K562 (cell line): ENCODE measurements around the gene KCNQ4. TPM values are rescaled to one million over a fixed set of nuclear protein-coding genes. Genes with fewer than 3 reads are reported as not detected.

Experiments used
- ATAC-seq: fragments of 200-7000 bp; cut with Tn5 transposase; 3 replicates; pipeline ENCODE4 v1.9.1; 2020; ENCODE audit warnings: moderate library complexity
- BruUV-seq: library from RNA; stranded (reverse); fragments of 400-500 nt; replicated peaks from 2 replicates; lab custom pipeline; 2021; lab: Mats Ljungman, UMichigan
- CTCF ChIA-PET: fragments of 300-600 bp; formaldehyde crosslinking; extraction: SDS; loops from one replicate; lab custom pipeline; 2021; ENCODE audit warnings: low intra/inter-chr PET ratio; lab: Yijun Ruan, JAX
- POLR2A ChIA-PET: fragments of 300-600, 350-650 bp; sonication (Branson Sonifier 250); formaldehyde crosslinking; extraction: SDS; loops from one replicate; lab custom pipeline; 2021; ENCODE audit warnings: antibody characterized with exemption, inconsistent platforms; lab: Yijun Ruan, JAX
- DNase-seq, 4 experiments: peaks; one replicate each; pipeline versions ENCODE4 v3.0.0 to v3.0.0-alpha.2; 2011 to 2018; ENCODE audit warnings: low spot score in 3 of 4, mixed read lengths in 3 of 4; ENCODE audit errors: extremely low read depth in 1 of 4
- FAIRE-seq: peaks from 2 replicates; lab custom pipeline; 2011; peaks lifted over from hg19 to GRCh38; lab: Jason Lieb, UNC
- H2AFZ ChIP-seq: 2 replicates; pipeline ENCODE4 v1.6.0; 2011; ENCODE audit warnings: low read depth, low read length, control low read depth, inconsistent platforms
- H3K27ac ChIP-seq: fragments of 200-600 bp; 3 replicates; pipeline ENCODE4 v1.8.0; 2011; ENCODE audit warnings: low read depth, mild to moderate bottlenecking, control low read depth, inconsistent platforms, low read length, moderate library complexity, mixed read lengths; ENCODE audit errors: extremely low read depth
- H3K27me3 ChIP-seq, 2 experiments: fragments of 300-600 bp in 1 of 2; 2 replicates in 1 of 2; 3 replicates in 1 of 2; pipeline versions ENCODE4 v1.6.0 to v1.8.0; 2011; ENCODE audit warnings: inconsistent platforms in 2 of 2, low read length in 2 of 2, mild to moderate bottlenecking in 1 of 2, mixed read lengths in 1 of 2, moderate library complexity in 1 of 2; ENCODE audit not compliant: control insufficient read depth in 2 of 2, insufficient read depth in 2 of 2
- H3K36me3 ChIP-seq: fragments of 300-600 bp; 3 replicates; pipeline ENCODE4 v1.8.0; 2011; ENCODE audit warnings: mild to moderate bottlenecking, low read length, inconsistent platforms; ENCODE audit not compliant: control insufficient read depth, insufficient read depth
- H3K4me1 ChIP-seq, 2 experiments: fragments of 200-600 bp in 1 of 2; replicated peaks in 1 of 2; 2 replicates in 1 of 2; 3 replicates in 1 of 2; pipeline versions ENCODE4 v1.5.1 to v1.8.0; 2011; ENCODE audit warnings: inconsistent platforms in 2 of 2, low read length in 2 of 2, mild to moderate bottlenecking in 1 of 2, mixed read lengths in 1 of 2, moderate library complexity in 1 of 2; ENCODE audit not compliant: control insufficient read depth in 2 of 2, insufficient read depth in 2 of 2
- H3K4me2 ChIP-seq: 2 replicates; pipeline ENCODE4 v1.6.1; 2011; ENCODE audit warnings: low read length, control low read depth, inconsistent platforms, mixed read lengths; ENCODE audit not compliant: insufficient read depth
- H3K4me3 ChIP-seq: fragments of 200-600 bp; sonication (generic), shearing (Covaris generic); 2 replicates; pipeline ENCODE4 v1.5.1; 2016; ENCODE audit warnings: control low read depth, inconsistent platforms
- H3K79me2 ChIP-seq: fragments of 200-600 bp; 3 replicates; pipeline ENCODE4 v1.8.0; 2011; ENCODE audit warnings: low read length, inconsistent platforms; ENCODE audit not compliant: control insufficient read depth, insufficient read depth
- H3K9ac ChIP-seq, 2 experiments: 2 replicates each; pipeline versions ENCODE4 v1.6.0 to v1.6.1; 2011; ENCODE audit warnings: low read depth in 2 of 2, low read length in 2 of 2, control low read depth in 1 of 2, inconsistent platforms in 1 of 2, mild to moderate bottlenecking in 1 of 2, mixed read lengths in 1 of 2; ENCODE audit not compliant: insufficient read depth in 1 of 2
- H3K9me1 ChIP-seq: one replicate; pipeline ENCODE4 v1.6.0; 2011; ENCODE audit warnings: inconsistent platforms, mild to moderate bottlenecking, low read length, moderate library complexity; ENCODE audit not compliant: control insufficient read depth, insufficient read depth
- H3K9me3 ChIP-seq: replicated peaks from 2 replicates; pipeline ENCODE4 v1.5.1; 2011; ENCODE audit warnings: low read depth, low read length, inconsistent platforms; ENCODE audit not compliant: control insufficient read depth, insufficient read depth
- H4K20me1 ChIP-seq: replicated peaks from 2 replicates; pipeline ENCODE4 v1.6.1; 2011; ENCODE audit warnings: low read length, inconsistent platforms, mixed read lengths; ENCODE audit not compliant: control insufficient read depth, insufficient read depth
- CEBPG ChIP-seq, 3 experiments: fragments of 200-800 bp in 1 of 3; sonication (Bioruptor generic) in 1 of 3; sonication (generic) in 1 of 3; formaldehyde crosslinking in 1 of 3; IDR thresholded peaks in 2 of 3; conservative IDR thresholded peaks in 1 of 3; 2 replicates each; pipeline versions ENCODE4 v1.6.1 to v1.8.0; 2016 to 2022; ENCODE audit warnings: missing compliant biosample characterization in 2 of 3, missing genetic modification characterization in 2 of 3, mild to moderate bottlenecking in 1 of 3, missing genetic modification reagents in 1 of 3
- ERF ChIP-seq: fragments of 450-650 bp; formaldehyde crosslinking; IDR thresholded peaks from 2 replicates; pipeline ENCODE4 v1.4.0; 2020; ENCODE audit warnings: mild to moderate bottlenecking, mixed read lengths
- FOSL1 ChIP-seq: fragments of 200-800 bp; sonication (Bioruptor generic); conservative IDR thresholded peaks from 2 replicates; pipeline ENCODE4 v1.6.1; 2016; ENCODE audit warnings: missing genetic modification characterization, missing compliant biosample characterization
- MITF ChIP-seq: IDR thresholded peaks from 2 replicates; pipeline ENCODE4 v1.6.1; 2014; ENCODE audit warnings: antibody characterized with exemption
- SIN3B ChIP-seq: fragments of 450-650 bp; IDR thresholded peaks from 2 replicates; pipeline ENCODE4 v1.6.1; 2017; ENCODE audit warnings: low read depth, mild to moderate bottlenecking, moderate library complexity
- THAP12 ChIP-seq: fragments of 250-450 bp; sonication (Bioruptor Pico); IDR thresholded peaks from 2 replicates; pipeline ENCODE4 v1.9.0; 2021; ENCODE audit warnings: mild to moderate bottlenecking, inconsistent platforms
- WGBS: fragments of 100-300 bp; shearing (Covaris generic); methylation state at CpG from one replicate; pipeline ENCODE4 v1.1.6; 2016; ENCODE audit warnings: low coverage, mixed read lengths; ENCODE audit not compliant: insufficient coverage; ENCODE audit errors: missing lambda C conversion rate; 5-methylcytosine and 5-hydroxymethylcytosine counted together
- in situ Hi-C: fragments of 300-500 bp; cut with MboI; formaldehyde crosslinking; loops from 4 replicates; pipeline ENCODE4 v1.15.0; 2018; ENCODE audit warnings: inconsistent platforms, mixed read lengths
- intact Hi-C: fragments of 100-400 bp; cut with micrococcal nuclease; formaldehyde crosslinking; loops from 2 replicates; pipeline ENCODE4 v1.14.2; 2022
- polyA plus RNA-seq, 8 experiments: library from polyadenylated mRNA; depleted of rRNA in 4 of 8; stranded (reverse) in 5 of 8; unstranded in 3 of 8; fragments of >200 nt; fragmentation: Nextera tagmentation in 2 of 8; fragmentation: Illumina TruSeq in 1 of 8; extraction: Ambion mirVana in 2 of 8; extraction: Trizol in 1 of 8; gene quantifications; 2 replicates each; pipeline versions ENCODE4 v1.2.1 to v1.2.3, GENCODE V29; 2011 to 2014; ENCODE audit warnings: inconsistent platforms in 1 of 8, missing spikeins in 1 of 8
- total RNA-seq, 7 experiments: library from RNA; depleted of rRNA in 6 of 7; stranded (reverse); fragments of >200 nt in 6 of 7; fragmentation: Illumina TruSeq in 2 of 7; extraction: Trizol in 2 of 7; gene quantifications; 2 replicates each; pipeline versions ENCODE4 v1.2.1 to v1.2.3, GENCODE V29; 2011 to 2021; ENCODE audit warnings: low replicate concordance in 1 of 7

The KCNQ4 gene
- total and polyA plus RNA-seq, 9 of the 15 experiments (the other 6 are each of a cell fraction or from before 2014, with no cell fraction given), result 0.07 to 4.1 (median 0.79) TPM

- ChIA-PET CTCF (interaction anchor here (0.7 kb wide), 1 partner anchor 52 kb away, joined by 4 read pairs; no protein-coding TSS in a partner anchor), POLR2A (no interaction called here)
- Histone ChIP-seq H3K79me2 (no peaks in the 10 kb centered on the region), H3K36me3 (no peaks in the 10 kb centered on the region; the same call in 2 of the 3 replicates), H3K4me3 (no peak overlapping the region), H3K9me1 (peaks cover 7% of the 10 kb centered on the region), H2AFZ (no peak overlapping the region), H3K4me2 (no peak overlapping the region), H3K4me1 (peaks cover 12 to 46% of the 10 kb centered on the region in 2 experiments; a peak in 4 of 5 replicates), H3K27me3 (no peaks in the 10 kb centered on the region), H3K9me3 (no peaks in the 10 kb centered on the region), H3K9ac (peak overlapping the region in 1 of 2 experiments; percentile 4; a peak in 1 of 4 replicates), H4K20me1 (no peaks in the 10 kb centered on the region), H3K27ac (no peak overlapping the region)
- FAIRE-seq (no peak), ATAC-seq (no peak), DNase-seq (no peak)
- no TSS peak for BruUV-seq
- in situ Hi-C loops, result no loop called here
- intact Hi-C loops, result no loop called here
- 41% methylated on average over 5 of the region's 5 CpGs for WGBS
- TF ChIP-seq MITF, result no peak
- TF ChIP-seq THAP12 (CRISPR knock-in tag), result no peak
- TF ChIP-seq SIN3B, result no peak
- no peak for TF ChIP-seq FOSL1 (tag)
- no peak for TF ChIP-seq CEBPG (CRISPR knock-in tag; IDR thresholded peaks at IDR 0.05)
- no peak for TF ChIP-seq CEBPG (tag; conservative IDR thresholded peaks at IDR 0.05 in 1 of 2, IDR thresholded peaks at IDR 0.05 in 1 of 2)
- no peak for TF ChIP-seq ERF (CRISPR knock-in tag)
These were observed 42.4 kb downstream of the KCNQ4 start for GRCh38 chr1:40825996-40826395.
